Heart left ventricle (tissue), 13 donors: ENCODE measurements around the gene SLC22A14.

Experiments
- POLR2A ChIP-seq, 2 donors: fragments of 450-650 bp; IDR thresholded peaks; one replicate each; pipeline ENCODE4 v1.6.1; 2017; ENCODE audit warnings: antibody characterized with exemption in 2 of 2, mild to moderate bottlenecking in 2 of 2, moderate library complexity in 2 of 2
- TF ChIP-seq, protein P1 (sequence below), 12 donors: fragments of 200-600 bp; sonication (generic) in 4 of 12; IDR thresholded peaks; one replicate each; pipeline versions ENCODE4 v1.5.0 to v1.8.0; 2018 to 2022; ENCODE audit warnings: antibody characterized with exemption in 12 of 12, mild to moderate bottlenecking in 5 of 12
- donor health status: ischemic (EF 13 %, LVEDD 7.1; RV severe dilation, severe dysfunction).
- donor health status: DM: no; HTN: yes; CAD: no.
- donor health status: DM: no; HTN: no; CAD: no.
- donor health status: ischemic (EF 25% LVEDD 6.9; RV normal size, moderate dysfunction).
- donor health status: ischemic (EF 25% LVEDD 5.7; RV mildly dilated, moderate dysfunction).
- donor health status: ischemic (EF 35%, LVEDD 5.7; RV mildly dilated, moderate dysfunction).
- donor health status: nonischemic (EF 11% LVEDD 7.7; RV severe dilation, severe dysfunction).
- donor health status: DM: yes; HTN: yes; CAD: no.
- donor health status: PGD.
- donor health status: ischemic (EF 29% LVEDD 5.4; RV normal size, mild dysfunction).
- donor health status: nonischemic (EF 23%, LVEDD 6.1; RV moderate dilation, normal function).

DNA sequence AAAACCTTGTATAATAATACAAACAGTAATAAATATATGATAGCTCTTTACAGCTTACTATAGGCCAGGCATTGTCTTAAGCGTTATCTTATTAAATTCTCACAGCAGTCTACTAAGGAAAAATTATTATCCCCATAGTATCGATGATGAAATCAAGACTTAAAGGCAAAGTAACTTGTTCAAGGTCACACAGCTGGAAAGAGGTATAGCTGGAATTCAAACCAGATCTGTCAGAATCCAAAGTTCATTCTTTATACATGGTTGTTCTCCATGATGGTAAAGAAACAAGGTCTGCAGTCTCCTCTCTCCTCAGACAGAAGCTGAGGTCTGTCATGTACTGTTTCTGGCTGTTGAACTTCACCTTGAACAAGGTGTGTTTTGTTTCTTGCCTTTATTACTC lies 31.9 kb upstream of the SLC22A14 start:
- TF ChIP-seq, protein P1, sequence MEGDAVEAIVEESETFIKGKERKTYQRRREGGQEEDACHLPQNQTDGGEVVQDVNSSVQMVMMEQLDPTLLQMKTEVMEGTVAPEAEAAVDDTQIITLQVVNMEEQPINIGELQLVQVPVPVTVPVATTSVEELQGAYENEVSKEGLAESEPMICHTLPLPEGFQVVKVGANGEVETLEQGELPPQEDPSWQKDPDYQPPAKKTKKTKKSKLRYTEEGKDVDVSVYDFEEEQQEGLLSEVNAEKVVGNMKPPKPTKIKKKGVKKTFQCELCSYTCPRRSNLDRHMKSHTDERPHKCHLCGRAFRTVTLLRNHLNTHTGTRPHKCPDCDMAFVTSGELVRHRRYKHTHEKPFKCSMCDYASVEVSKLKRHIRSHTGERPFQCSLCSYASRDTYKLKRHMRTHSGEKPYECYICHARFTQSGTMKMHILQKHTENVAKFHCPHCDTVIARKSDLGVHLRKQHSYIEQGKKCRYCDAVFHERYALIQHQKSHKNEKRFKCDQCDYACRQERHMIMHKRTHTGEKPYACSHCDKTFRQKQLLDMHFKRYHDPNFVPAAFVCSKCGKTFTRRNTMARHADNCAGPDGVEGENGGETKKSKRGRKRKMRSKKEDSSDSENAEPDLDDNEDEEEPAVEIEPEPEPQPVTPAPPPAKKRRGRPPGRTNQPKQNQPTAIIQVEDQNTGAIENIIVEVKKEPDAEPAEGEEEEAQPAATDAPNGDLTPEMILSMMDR (IDR thresholded peaks at IDR 0.05) = no peak
- TF ChIP-seq POLR2A (IDR thresholded peaks at IDR 0.05) = no peak
